Measurements from ENCODE around the gene CASTOR1.

DNA sequence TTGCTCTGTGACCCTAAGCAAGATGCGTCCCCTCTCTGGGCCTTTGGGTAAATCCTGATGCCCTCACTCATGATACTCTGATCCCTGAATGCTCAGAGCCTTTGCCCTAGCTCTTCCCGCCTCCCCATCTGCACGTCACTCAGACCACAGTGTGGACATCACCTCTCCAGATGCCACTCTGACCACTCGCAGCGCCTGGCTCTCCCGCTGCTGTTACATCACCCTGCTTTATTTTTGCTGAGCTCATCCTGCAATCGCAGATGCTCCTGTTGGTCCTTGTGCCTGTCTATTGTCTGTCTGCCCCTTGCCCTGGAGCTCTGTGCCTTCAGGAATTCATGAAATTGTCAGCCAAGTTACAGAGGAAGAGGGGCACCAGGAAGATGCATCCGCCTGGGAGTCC, 28.2 kb downstream of the CASTOR1 start:
- TF ChIP-seq POLR2A (IDR thresholded peaks at IDR 0.05) = no peak
- TF ChIP-seq, protein P1, sequence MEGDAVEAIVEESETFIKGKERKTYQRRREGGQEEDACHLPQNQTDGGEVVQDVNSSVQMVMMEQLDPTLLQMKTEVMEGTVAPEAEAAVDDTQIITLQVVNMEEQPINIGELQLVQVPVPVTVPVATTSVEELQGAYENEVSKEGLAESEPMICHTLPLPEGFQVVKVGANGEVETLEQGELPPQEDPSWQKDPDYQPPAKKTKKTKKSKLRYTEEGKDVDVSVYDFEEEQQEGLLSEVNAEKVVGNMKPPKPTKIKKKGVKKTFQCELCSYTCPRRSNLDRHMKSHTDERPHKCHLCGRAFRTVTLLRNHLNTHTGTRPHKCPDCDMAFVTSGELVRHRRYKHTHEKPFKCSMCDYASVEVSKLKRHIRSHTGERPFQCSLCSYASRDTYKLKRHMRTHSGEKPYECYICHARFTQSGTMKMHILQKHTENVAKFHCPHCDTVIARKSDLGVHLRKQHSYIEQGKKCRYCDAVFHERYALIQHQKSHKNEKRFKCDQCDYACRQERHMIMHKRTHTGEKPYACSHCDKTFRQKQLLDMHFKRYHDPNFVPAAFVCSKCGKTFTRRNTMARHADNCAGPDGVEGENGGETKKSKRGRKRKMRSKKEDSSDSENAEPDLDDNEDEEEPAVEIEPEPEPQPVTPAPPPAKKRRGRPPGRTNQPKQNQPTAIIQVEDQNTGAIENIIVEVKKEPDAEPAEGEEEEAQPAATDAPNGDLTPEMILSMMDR (IDR thresholded peaks at IDR 0.05) = no peak

Measured in breast epithelium (tissue), 3 donors.